A549 (cell line): ENCODE measurements around the gene TTC21B. TPM values are rescaled to one million over a fixed set of nuclear protein-coding genes. Genes with fewer than 3 reads are reported as not detected.

Experiments
- ATAC-seq, 2 experiments: fragments of 200-7000 bp in 1 of 2; fragments of >200 bp in 1 of 2; cut with Nextera tagmentation in 1 of 2; cut with Tn5 transposase in 1 of 2; 3 replicates each; pipeline versions ENCODE4 v1.8.0 to v1.9.1; 2018 to 2020; ENCODE audit warnings: mild to moderate bottlenecking in 1 of 2, moderate library complexity in 1 of 2
- CTCF ChIA-PET: fragments of 300-600 bp; sonication (Branson Sonifier 250); formaldehyde crosslinking; extraction: SDS; loops from one replicate; lab custom pipeline; 2021; ENCODE audit warnings: antibody characterized with exemption, inconsistent platforms; lab: Yijun Ruan, JAX
- POLR2A ChIA-PET: fragments of 350-600 bp; formaldehyde crosslinking; extraction: SDS; loops from one replicate; lab custom pipeline; 2021; ENCODE audit warnings: antibody characterized with exemption, inconsistent platforms; lab: Yijun Ruan, JAX
- DNase-seq, 2 experiments: peaks; one replicate each; pipeline versions ENCODE4 v3.0.0 to v3.0.0-alpha.2; 2011 to 2016; ENCODE audit warnings: low read depth in 1 of 2, low spot score in 1 of 2
- FAIRE-seq: peaks from 2 replicates; lab custom pipeline; 2011; peaks lifted over from hg19 to GRCh38; lab: Jason Lieb, UNC
- H3K27ac ChIP-seq, 2 experiments: fragments of >200 bp; sonication (Bioruptor Twin); formaldehyde crosslinking; 3 replicates each; pipeline ENCODE4 v1.5.1; 2016 to 2017
- H3K4me1 ChIP-seq: fragments of >200 bp; sonication (Bioruptor Twin); formaldehyde crosslinking; 3 replicates; pipeline ENCODE4 v1.6.1; 2016
- H3K4me2 ChIP-seq: fragments of >200 bp; sonication (Bioruptor Twin); formaldehyde crosslinking; 3 replicates; pipeline ENCODE4 v1.6.1; 2016
- H3K4me3 ChIP-seq: fragments of >200 bp; sonication (Bioruptor Twin); formaldehyde crosslinking; 3 replicates; pipeline ENCODE4 v1.5.1; 2016
- H3K9me3 ChIP-seq: fragments of >200 bp; sonication (Bioruptor Twin); formaldehyde crosslinking; 3 replicates; pipeline ENCODE4 v1.6.1; 2016
- ATOH8 ChIP-seq: fragments of 250-450 bp; sonication (Bioruptor Pico); IDR thresholded peaks from 2 replicates; pipeline ENCODE4 v1.5.0; 2020; ENCODE audit warnings: low read depth, mild to moderate bottlenecking, moderate library complexity
- BCL3 ChIP-seq: fragments of >200 bp; sonication (Bioruptor Twin); formaldehyde crosslinking; IDR thresholded peaks from 3 replicates; pipeline ENCODE4 v1.6.1; 2016
- CBX2 ChIP-seq: fragments of 200-600 bp; sonication (generic); IDR thresholded peaks from 2 replicates; pipeline ENCODE4 v1.6.1; 2016; ENCODE audit warnings: low read depth, mild to moderate bottlenecking, borderline replicate concordance
- CTCF ChIP-seq: fragments of >200 bp; sonication (Bioruptor Twin); formaldehyde crosslinking; IDR thresholded peaks from 3 replicates; pipeline ENCODE4 v1.5.1; 2016
- EHMT2 ChIP-seq: fragments of 200-600 bp; sonication (generic); IDR thresholded peaks from 2 replicates; pipeline ENCODE4 v1.6.1; 2016; ENCODE audit warnings: antibody characterized with exemption, low read depth, mild to moderate bottlenecking, moderate library complexity
- FOSL2 ChIP-seq, 2 experiments: fragments of 450-650 bp in 1 of 2; fragments of >200 bp in 1 of 2; sonication (Bioruptor Twin) in 1 of 2; formaldehyde crosslinking; IDR thresholded peaks; 2 replicates each; pipeline versions ENCODE4 v1.5.0 to v1.6.1; 2016 to 2020; ENCODE audit warnings: mild to moderate bottlenecking in 1 of 2, moderate library complexity in 1 of 2
- FOXS1 ChIP-seq: fragments of 250-450 bp; sonication (Bioruptor Pico); IDR thresholded peaks from 2 replicates; pipeline ENCODE4 v1.5.0; 2020; ENCODE audit warnings: mild to moderate bottlenecking, moderate library complexity
- HDAC2 ChIP-seq: fragments of 200-600 bp; sonication (generic); IDR thresholded peaks from 2 replicates; pipeline ENCODE4 v1.6.1; 2016
- HES2 ChIP-seq: fragments of >200 bp; sonication (Bioruptor Twin); formaldehyde crosslinking; IDR thresholded peaks from 2 replicates; pipeline ENCODE4 v1.6.1; 2016
- HEYL ChIP-seq: fragments of 250-450 bp; sonication (Bioruptor Pico); IDR thresholded peaks from 2 replicates; pipeline ENCODE4 v1.8.0; 2021; ENCODE audit warnings: mild to moderate bottlenecking, moderate library complexity
- JUN ChIP-seq, 2 experiments: fragments of >200 bp; sonication (Bioruptor Twin); formaldehyde crosslinking; IDR thresholded peaks; 2 replicates in 1 of 2; 3 replicates in 1 of 2; pipeline ENCODE4 v1.6.1; 2016 to 2017
- MAFK ChIP-seq: fragments of 450-650 bp; IDR thresholded peaks from 2 replicates; pipeline ENCODE4 v1.6.1; 2014; ENCODE audit not compliant: partially characterized antibody
- MAZ ChIP-seq: fragments of 150-350 bp; IDR thresholded peaks from 2 replicates; pipeline ENCODE4 v1.6.1; 2014; ENCODE audit warnings: antibody characterized with exemption, low read depth, low read length, borderline replicate concordance
- MYC ChIP-seq: IDR thresholded peaks from 2 replicates; pipeline ENCODE4 v1.6.1; 2012; ENCODE audit warnings: mild to moderate bottlenecking, inconsistent platforms, low read length, improper control_type of control experiment, borderline replicate concordance
- PBX3 ChIP-seq: IDR thresholded peaks from 2 replicates; pipeline ENCODE4 v1.6.1; 2012
- POLR2A ChIP-seq: IDR thresholded peaks from 2 replicates; pipeline ENCODE4 v1.6.1; 2012; ENCODE audit warnings: mild to moderate bottlenecking, low read length
- RARB ChIP-seq: fragments of 250-450 bp; sonication (Bioruptor Pico); IDR thresholded peaks from 2 replicates; pipeline ENCODE4 v1.8.0; 2021; ENCODE audit warnings: mild to moderate bottlenecking, moderate library complexity
- RCOR1 ChIP-seq: fragments of 150-350 bp; IDR thresholded peaks from 2 replicates; pipeline ENCODE4 v1.6.1; 2014; ENCODE audit warnings: antibody characterized with exemption, low read length, low read depth
- RFX5 ChIP-seq: fragments of 450-650 bp; IDR thresholded peaks from 2 replicates; pipeline ENCODE4 v1.7.1; 2014; ENCODE audit warnings: antibody characterized with exemption, mild to moderate bottlenecking, moderate library complexity
- SREBF2 ChIP-seq: fragments of 450-650 bp; IDR thresholded peaks from 2 replicates; pipeline ENCODE4 v1.6.1; 2014; ENCODE audit warnings: mild to moderate bottlenecking, moderate library complexity
- USF2 ChIP-seq: fragments of 450-650 bp; IDR thresholded peaks from 2 replicates; pipeline ENCODE4 v1.6.1; 2014; ENCODE audit warnings: antibody characterized with exemption
- WGBS: methylation state at CpG from one replicate; pipeline ENCODE4 v1.1.6; 2017; ENCODE audit errors: missing lambda C conversion rate; 5-methylcytosine and 5-hydroxymethylcytosine counted together
- polyA plus RNA-seq, 4 experiments: library from polyadenylated mRNA; depleted of rRNA in 3 of 4; stranded (reverse); fragments of >200 nt; fragmentation: RNase III in 1 of 4; extraction: RNeasy Plus Mini Kit Qiagen cat#74134 plus additional on column Dnase treatment in 1 of 4; gene quantifications; 2 replicates in 3 of 4; 3 replicates in 1 of 4; pipeline ENCODE4 v1.2.3, GENCODE V29; 2011 to 2017

TTC21B gene
- polyA plus RNA-seq, 2 of the 4 experiments (the other 2 are of a cell fraction): 6.2 to 17.5 TPM

GRCh38 chr2:165911231-165911630, 42.3 kb downstream of the TTC21B start:
- no peak overlapping the region for H3K4me3 ChIP-seq
- no peak overlapping the region for H3K4me2 ChIP-seq
- TF ChIP-seq HEYL (no peak), EHMT2 (no peak), SREBF2 (no peak), CBX2 (no peak), POLR2A (no peak), MAZ (no peak), ATOH8 (CRISPR knock-in tag) (no peak), RCOR1 (no peak), PBX3 (no peak), RFX5 (no peak), HDAC2 (no peak)
- TF ChIP-seq, all 56 proteins: peak for 0
- Histone ChIP-seq H3K4me1 (peaks cover 3% of the 10 kb centered on the region; the same call in 2 of the 3 replicates), H3K27ac (no peak overlapping the region), H3K9me3 (no peaks in the 10 kb centered on the region)
- FAIRE-seq (no peak), DNase-seq (no peak), ATAC-seq (no peak)
- POLR2A ChIA-PET: no interaction called here
- CTCF ChIA-PET: interaction anchor here (0.7 kb wide), 2 partner anchors 11 to 617 kb away, joined by 3 read pairs; no protein-coding TSS in a partner anchor

- H3K27ac ChIP-seq: no peak overlapping the region
- no peak overlapping the region for H3K4me2 ChIP-seq
- ATAC-seq: no peak
- WGBS: 14% methylated on average over 1 of the region's 1 CpG
- H3K4me1 ChIP-seq: peaks cover 3% of the 10 kb centered on the region; the same call in 2 of the 3 replicates
- FAIRE-seq: no peak
- no peak overlapping the region for H3K4me3 ChIP-seq
- H3K9me3 ChIP-seq: no peaks in the 10 kb centered on the region
- DNase-seq: no peak
- ChIA-PET CTCF (no interaction called here), POLR2A (no interaction called here)
- TF ChIP-seq MYC (no peak), FOSL2 (IDR thresholded peaks at IDR 0.05) (no peak), FOSL2 (CRISPR knock-in tag; IDR thresholded peaks at IDR 0.05) (no peak), RARB (CRISPR knock-in tag) (no peak), USF2 (no peak), MAFK (no peak), CTCF (no peak)
These were observed 44.1 kb downstream of the TTC21B start for GRCh38 chr2:165909466-165909865.

GRCh38 chr2:165905854-165906253, 47.7 kb downstream of the TTC21B start:
- no peak overlapping the region for H3K27ac ChIP-seq
- CTCF ChIA-PET: no interaction called here
- no peak for FAIRE-seq
- WGBS: 100% methylated on average over 2 of the region's 2 CpGs
- no peak overlapping the region for H3K4me3 ChIP-seq
- no peak for TF ChIP-seq CTCF
- TF ChIP-seq JUN (IDR thresholded peaks at IDR 0.05): no peak
- no peak for TF ChIP-seq CBX2
- no peak for TF ChIP-seq HEYL
- no peak for TF ChIP-seq ATOH8 (CRISPR knock-in tag)
- TF ChIP-seq HDAC2: no peak
- TF ChIP-seq HES2: no peak
- TF ChIP-seq FOXS1 (CRISPR knock-in tag): no peak
- no peak for TF ChIP-seq BCL3
- TF ChIP-seq MYC: no peak
- no peaks in the 10 kb centered on the region for H3K9me3 ChIP-seq
- no peak for DNase-seq
- no peak overlapping the region for H3K4me2 ChIP-seq
- no peak for ATAC-seq
- POLR2A ChIA-PET: no interaction called here
- H3K4me1 ChIP-seq: peaks cover 3% of the 10 kb centered on the region; the same call in 2 of the 3 replicates
